ENCODE data around the gene ARID3A.
"Not testable (repeated sequence)": the region's sequence is repeated elsewhere in the genome, so short reads cannot be mapped to it uniquely, and the experiment has no call there.

ARID3A gene

DNA sequence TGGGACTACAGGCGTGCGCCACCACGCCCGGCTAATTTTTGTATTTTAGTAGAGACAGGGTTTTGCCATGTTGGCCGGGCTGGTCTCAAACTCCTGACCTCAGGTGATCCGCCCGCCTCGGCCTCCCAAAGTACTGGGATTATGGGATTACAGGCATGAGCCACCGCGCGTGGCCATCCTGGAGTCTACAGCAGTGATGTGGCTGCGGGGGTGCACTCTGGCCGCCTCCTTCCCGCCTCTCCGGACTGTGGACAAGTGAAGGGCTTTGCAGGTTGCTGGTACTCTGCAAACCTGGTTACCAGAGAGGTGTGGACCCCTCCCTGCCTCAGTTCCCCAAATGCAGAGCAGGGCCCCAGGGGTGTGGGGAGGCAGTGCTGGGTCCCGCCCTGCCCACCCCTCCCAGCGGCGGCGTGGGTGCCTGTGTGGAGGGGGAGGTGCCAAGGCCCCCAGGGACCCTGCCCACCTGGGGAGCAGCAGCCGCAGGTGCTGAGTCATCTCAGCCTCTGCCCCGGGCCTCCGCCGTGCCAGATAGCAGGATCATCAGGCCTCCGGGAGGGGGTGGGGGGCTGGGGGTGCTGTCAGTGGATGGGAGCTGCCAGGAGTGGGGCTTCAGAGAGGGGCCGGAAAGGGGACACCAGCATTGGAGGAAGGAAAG lies 23.1 kb downstream of the ARID3A start:
- no peak for DNase-seq

DNA sequence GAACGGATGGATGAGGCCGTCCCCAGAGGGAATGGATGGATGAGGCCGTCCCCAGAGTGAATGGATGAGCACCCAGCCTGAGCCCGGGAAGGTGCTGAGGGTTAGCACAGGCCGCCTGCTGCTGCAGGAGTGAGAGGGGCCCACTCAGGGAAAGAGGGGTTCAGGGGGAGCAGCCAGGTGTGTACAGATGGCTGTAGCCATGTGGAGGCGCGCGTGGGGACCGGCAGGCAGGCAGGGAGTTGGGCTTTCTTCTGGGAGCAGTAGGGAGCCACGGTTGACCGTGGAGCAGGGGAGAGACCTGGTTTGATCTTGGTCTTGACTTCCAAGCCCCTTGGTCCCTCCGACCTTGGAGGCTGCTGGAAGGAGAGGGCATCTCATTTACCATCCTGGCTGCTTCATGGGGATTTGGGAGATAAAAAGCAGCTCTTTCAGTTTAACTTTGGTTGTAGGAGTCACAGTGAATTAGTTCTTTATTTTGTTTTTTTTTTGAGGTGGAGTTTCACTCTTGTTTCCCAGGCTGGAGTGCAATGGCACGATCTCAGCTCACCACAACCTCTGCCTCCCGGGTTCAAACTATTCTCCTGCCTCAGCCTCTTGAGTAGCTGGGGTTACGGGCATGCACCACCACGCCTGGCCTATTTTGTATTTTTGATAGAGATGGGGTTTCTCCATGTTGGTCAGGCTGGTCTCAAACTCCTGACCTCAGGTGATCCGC lies 24.7 kb downstream of the ARID3A start:
- DNase-seq, result no peak

DNA sequence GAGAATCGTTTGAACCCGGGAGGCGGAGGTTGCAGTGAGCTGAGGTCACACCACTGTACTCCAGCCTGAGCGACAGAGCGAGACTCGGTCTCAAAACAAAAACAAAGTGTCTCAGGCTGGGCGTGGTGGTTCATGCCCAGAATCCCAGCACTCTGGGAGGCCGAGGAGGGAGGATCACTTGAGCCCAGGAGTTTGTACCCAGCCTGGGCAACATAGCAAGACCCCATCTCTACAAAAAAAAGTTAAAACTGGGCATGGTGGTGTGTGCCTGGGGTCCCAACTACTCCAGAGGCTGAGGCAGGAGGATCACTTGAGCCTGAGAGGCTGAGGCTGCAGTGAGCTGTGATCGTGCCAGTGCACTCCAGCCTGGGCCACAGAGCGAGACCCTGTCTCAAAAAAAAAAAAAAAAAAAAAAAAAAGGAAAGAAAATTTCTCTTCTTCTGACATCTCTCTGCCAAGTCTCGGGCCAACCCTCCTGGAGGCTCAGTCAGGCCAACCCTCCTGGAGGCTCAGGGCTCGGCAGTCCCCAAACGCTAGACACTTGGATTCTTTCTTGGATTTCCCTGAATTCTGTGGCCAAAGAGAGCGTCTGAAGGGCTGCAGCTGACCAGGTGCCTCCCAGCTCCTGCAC lies 26.3 kb downstream of the ARID3A start:
- DNase-seq, result no peak

DNA sequence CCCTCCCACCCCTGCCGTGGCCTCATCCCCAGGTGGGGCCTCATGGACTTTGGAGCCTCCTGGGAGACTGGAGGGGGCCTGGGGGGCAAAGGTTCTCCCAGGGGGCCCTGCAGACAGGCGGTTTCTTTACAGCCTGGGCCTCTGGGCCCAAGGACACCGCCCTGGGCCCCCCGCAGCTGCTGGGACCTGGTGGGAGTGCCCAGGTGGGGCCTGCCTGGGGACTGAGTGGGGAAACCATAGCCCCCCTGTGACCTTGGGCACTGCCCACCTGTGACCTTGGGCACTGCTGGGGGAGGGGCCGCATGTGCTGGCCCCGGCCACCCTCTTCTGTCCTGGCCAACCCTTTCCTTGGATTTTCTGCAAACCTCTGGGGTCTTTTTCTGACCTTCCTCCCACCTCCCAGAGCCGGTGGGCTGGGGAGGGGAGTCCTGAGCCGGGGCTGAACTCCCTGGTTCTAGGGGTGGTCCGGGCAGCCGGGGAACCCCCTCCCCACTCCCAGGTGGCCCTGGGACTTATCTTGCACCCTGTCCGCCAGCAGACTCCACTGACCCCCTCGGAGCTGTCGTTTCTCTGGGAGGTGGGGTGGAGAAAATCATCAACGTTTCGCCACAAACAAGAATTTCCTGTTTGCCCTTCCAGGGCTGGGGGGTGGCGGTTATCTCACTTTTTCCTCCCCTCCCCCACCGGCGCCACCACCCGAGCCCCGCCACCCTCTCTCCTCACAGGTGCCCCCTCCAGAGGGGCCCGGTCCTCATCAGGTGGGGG lies 27.0 kb downstream of the ARID3A start:
- DNase-seq, result no peak

DNA sequence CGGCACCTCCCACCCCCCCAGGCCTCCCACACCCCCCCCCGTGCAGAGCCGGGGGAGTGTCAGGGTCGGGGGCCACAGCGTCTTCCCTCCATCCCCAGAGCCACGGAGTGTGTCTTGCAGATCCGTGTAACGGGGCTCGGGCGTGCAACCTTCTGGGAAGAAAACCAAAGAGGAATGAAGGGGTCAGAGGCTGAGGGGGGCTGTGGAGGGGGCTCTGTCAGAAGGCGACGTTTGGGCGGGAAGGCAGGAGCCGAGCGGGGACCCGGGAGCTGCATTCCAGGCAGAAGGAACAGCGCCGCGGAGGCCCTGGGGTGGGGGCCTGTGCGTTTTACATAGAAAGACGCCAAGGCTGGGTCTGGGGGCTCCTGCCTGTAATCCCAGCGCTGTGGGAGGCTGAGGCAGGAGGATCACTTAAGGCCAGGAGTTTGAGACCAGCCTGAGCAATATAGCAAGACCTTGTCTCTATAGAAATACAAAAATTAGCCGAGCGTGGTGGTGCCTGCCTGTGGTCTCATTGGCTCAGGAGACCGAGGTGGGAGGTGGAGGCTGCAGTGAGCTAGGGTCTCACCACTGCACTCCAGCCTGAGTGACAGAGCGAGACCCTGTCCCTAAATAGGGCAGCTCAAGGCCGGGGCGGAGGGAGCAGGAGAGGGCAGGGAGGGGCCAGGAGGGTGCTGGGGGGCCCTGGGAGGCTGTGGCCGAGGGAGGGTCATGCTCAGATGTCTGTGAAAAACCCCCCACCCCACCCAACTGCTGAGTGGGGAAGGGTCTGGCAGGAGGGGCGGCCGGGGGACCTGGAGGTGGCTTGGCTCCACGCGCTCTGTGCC lies 27.8 kb downstream of the ARID3A start:
- DNase-seq, result no peak

DNA sequence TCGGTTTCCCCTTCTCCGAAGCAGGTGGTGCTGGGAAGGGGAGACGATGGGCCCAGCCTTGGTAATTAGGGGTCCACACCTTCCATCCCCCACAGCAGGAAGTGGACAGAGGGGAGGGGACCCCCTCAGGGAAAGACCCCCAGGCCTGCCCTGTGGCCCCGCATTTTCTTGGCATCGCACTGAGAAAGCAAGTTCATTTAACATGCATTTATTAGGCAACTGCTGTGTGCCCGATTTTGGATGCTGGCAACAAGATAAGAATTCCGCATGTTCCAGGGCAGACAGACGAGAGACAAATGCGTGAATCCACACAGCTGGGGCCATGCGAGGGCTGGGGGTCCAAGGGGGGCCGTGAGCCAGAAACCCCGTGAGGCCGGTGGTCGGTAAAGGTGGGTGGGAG lies 28.4 kb downstream of the ARID3A start:
- no peak for DNase-seq

DNA sequence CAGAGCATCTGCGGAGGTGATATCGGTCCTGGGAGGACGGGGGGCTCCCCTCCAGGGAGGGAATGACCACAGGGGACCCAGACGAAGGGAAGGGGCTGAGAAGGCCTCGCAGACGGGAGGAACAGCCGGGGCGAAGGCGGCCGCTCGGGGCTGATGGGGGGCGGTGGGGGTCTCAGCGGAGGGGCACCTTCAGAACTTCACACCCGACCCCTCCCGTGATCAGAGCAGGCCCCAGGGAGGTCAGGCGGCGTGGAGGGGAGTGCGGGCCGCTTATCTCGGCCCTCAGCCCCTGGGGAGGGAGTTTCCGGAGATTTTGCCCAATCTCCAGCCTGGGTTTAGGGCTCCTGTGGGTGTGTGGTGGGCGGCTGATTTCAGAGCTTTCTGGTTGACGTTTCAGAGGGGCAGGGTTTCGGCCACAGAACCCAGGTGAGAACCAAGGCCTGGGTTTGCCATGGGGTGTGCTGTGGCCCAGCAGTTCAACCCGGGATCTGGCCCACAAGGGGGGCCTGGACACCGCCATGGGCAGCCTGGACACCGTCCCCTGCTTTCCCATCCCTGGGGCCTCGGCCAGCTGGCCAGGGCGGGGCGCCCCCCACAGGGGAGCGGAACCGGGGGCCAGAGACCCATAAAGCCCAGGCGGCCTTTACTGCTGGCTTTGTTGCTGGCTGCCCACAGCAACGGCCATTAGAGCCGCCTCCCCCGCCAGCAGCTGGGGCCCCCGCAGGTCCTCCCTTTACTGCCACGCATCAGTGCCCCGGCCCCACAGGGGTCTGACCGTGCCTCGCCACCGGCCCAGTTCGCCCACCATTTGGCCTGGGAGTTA lies 29.0 kb downstream of the ARID3A start:
- DNase-seq, result no peak

DNA sequence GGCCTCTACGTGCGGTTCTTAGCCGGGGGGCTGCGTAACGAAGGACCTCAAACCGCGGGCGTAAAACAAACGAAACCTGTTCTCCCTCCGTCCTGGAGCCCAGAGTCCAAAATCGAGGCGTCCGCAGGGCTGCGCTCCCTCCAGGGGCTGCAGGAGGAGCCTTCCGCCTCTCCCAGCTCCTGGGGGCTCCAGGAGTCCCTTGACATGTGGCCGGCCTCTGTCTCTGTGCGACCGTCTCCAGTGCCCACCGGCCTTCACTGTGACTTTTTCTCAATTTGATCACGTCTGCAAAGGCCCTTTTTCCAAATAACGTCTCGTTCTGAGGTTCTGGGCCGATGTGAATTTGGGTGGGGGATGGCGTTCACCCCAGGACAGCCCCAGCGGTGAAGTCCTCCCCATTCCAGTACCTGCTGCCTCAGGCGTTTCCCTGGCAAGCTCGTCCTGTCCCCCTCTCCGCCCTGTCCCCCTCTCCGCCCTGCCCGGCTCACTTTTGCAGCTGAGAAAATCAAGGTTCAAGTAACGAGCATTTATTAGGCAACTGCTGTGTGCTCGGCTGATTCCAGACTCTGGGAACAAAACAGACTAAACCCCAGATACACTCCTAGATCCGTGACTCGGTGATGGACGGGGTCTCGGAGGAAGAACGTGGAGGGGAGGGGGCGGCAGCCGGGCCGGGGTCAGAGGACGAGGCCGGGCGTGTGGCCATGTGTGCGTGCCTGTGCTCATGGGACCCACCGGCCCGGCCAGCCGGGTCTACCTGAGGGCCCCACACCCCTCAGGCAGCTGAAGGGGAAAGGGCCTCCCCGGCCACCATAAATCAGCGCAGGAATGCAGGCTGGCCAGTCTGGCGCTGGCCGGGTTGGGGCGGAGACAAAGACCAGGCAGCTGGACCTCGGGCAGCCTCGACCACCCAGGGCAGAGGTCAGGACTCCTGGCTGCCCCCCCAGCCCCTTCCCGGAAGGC lies 30.2 kb downstream of the ARID3A start:
- DNase-seq, result no peak

DNA sequence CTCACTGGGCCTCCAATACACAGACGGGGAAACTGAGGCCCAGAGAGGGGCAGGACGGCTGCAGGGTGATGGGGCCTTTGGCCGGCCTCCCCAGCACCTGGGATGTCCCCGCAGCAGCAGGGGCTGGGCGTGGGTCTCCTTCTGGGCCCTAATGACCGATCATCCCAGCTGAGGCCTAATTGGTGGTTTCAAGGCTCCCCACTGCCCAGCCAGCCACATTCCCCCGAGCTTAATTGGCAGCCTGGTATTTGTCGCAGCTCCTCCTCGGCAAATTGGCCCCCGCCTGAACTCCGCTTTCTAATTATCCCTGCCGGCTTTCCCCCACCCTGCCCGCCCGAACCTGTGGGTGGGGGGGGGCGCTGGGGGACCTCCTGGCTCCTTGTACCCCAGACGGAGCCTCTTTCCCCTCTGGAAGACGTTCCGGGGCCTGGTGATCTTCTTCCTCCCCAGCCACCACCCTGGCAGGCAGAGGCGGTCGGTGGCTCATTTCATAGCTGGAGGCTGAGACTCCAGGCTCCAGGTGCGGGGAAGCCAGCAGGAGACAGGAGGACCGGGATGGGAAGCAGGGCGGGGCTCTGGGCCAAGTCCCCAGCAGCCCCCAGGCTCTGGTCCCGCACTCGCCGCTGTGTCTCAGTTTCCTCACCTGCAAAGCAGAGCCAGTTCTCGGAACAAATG lies 31.1 kb downstream of the ARID3A start:
- no peak for DNase-seq

DNA sequence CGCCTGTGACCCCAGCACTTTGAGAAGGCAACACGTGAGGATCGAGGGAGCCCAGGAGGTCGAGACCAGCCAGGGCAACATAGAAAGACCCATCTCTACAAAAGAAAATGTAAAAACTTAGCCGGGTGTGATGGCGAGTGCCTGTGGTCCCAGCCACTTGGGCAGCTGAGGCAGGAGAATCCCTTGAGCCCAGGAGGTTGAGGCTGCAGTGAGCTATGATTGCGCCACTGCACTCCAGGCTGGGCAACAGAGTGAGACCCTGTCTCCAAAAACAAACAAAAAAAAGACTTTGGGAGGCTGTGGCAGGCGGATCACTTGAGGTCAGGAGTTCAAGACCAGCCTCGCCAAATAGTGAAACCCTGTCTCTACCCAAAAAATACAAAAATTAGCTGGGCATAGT lies 31.7 kb downstream of the ARID3A start:
- DNase-seq, result not testable (repeated sequence)

DNA sequence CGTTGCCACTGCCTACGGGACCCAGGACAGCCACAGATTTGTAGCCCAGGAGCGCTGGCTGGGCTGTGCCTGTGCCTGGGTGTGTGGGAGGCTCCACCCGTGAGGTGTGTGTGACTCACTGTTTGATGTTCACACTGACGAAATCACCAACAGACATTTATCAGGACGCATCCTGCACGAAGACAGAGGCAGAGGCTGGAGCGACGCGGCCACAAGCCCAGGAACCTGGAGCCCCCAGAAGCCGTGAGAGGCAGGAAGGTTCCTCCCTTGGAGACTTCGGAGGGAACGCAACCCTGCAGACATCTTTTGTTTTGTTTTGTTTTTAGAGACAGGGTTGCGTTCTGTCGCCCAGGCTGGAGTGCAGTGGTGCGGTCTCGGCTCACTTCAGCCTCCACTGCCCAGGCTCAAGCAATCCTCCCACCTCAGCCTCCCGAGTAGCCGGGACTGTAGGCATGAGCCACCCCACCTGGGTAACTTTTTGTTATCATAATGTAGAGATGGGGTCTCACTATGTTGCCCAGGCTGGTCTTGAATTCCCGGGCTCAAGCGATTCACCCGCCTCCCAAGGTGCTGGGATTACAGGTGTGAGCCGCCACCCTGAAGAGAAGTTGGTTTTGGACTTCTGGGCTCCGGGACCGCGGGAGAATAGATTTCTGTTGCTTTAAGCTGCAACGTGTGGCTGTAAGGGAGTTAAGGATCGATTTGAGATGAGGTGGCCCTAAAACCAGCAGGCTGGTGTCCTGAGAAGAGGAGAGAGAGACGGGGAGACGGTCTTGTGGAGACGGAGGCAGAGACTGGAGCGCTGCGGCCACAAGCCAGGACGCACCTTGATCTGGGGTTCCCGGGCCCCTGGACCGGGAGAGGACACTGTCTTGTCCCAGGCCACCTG lies 33.4 kb downstream of the ARID3A start:
- no peak for DNase-seq

DNA sequence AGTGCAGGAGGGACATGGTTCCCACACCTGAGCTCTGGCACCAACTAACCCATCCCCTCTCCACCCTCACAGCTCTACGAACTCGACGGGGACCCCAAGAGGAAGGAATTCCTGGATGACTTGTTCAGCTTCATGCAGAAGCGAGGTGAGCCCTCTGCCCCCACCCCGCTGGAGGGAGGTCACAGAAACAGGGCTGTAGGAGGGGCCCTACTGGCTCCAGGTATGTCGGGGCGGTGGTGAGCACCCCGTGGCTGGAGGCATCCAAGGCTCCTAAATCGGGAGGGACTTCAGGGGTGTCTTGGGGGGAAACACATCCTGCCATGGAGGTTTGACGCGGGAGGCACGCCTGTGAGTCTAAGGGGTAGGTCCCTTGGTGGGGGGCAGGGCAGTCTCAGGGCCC lies 34.2 kb downstream of the ARID3A start:
- no peak for DNase-seq

DNA sequence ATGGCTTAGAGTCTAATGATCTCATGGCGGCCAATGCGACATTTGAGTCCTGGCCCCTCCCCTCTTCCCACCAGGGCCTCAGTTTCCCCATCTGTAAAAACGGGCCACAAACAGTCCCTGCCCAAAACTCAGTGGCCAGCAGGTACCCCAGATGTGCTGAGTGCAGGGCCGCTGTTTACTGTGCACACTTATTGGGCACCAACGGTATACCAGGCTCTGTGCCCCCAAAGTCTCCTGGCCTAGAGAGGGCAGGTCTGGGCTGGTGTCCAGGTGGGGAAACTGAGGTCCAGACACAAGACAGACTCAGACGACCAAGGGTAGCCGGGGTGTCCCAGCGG lies 34.7 kb downstream of the ARID3A start:
- no peak for DNase-seq

DNA sequence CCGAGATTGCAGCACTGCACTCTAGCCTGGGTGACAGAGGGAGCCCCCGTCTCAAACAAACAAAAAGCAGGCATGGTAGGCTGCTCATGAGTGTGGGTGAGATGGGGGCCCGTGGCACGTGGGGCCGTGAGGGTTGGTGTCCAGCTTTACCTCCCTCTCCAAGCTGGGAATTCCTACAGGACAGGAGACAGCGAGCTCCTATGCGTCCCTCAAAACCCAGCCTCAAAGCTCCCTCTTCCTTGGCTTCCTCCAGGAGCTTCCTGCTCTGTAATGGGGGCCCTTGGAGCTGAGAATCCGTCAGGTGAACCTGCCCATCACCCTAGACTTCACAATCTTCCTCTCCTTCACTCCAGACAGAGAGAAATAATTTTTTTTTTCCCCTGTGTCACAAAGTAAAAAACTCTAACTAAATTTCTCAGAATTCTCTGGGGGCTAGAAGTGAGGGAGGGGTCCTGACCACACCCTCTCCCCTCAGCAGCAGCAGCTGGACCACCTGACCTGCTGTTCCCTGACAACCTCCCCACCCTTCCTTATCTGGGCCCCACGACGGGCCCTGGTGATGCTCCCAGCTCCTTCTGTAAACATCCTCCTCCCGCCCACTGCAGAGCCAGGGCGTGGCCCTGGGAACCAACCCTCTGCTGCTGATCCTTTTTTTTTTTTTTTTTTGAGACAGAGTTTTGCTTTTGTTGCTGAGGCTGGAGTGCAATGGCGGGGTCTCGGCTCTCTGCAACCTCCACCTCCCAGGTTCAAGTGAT lies 36.2 kb downstream of the ARID3A start:
- no peak for DNase-seq

DNA sequence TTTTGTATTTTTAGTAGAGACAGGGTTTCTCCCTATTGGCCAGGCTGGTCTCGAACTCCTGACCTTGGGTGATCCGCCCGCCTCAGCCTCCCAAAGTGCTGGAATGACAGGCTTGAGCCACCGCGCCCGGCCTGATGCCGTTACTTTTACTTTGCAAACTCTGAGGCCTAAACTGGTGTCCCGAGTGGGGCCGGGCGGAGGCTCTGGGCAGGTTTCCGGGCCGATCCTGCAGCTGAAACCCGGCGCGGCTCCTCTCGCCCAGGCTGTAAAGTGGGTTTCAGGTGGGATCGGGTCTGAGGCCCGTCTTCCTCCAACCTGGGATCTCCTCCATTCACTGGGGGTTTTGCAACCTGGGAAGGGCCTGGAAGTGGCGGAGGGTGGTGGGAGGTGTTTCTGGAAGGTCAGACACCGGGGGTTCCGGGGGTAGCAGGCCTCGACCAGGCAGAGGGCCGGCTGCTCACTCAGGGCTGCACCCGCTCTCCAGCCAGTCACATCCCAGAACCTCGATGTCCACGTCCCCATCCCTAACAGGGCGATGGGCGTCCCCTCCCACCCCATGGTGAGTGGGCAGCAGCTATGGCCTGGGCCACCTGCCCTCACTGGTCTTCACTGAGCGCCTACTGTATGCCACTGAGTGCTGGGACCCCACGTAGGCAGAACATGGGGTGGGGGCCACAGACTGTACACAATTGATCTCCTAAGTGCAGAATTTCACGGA lies 37.0 kb downstream of the ARID3A start:
- no peak for DNase-seq

DNA sequence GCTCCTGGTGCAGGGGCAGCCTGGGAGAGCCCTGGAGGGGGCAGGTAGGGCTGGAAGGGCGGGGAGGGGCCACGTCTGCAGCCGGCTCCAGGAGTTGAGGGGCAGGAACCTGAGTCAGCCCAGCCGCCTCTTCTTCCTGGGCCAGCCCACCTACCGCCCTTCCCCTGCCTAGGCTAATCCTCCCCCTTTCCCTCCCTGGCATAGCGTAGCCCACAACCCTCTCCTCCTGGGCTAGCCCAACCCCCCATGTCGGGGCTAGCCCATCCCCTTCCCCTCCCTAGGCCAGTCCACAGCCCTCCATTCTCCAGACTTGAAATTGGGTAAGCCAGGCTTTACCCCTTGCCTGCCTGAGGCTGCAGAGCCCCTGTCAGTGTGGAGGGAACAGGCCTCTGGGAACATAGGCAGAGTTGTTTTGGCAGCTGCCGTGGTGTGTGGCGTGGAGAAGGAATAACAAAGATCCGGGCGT lies 37.7 kb downstream of the ARID3A start:
- DNase-seq, result no peak

DNA sequence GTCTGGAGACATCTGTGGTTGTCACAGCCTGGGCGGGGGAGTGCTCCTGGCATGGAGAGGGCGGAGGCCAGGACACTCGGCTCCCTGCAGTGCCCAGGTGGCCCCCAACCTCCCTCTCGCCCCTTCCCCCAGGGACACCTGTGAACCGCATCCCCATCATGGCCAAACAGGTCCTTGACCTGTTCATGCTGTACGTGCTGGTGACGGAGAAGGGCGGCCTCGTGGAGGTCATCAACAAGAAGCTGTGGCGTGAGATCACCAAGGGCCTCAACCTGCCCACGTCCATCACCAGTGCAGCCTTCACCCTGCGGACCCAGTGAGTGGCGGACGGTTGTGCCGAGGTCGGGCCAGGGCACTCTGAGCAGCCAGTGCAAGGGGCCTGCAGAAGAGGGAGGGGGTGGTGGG lies 38.3 kb downstream of the ARID3A start:
- no peak for DNase-seq
